CD4-positive, alpha-beta T cell treated with Interleukin-6 at 100 ng/mL for 8 hours (primary cell): Measurements from ENCODE around the gene RNF113A.
"Not testable (repeated sequence)": the region's sequence is repeated elsewhere in the genome, so short reads cannot be mapped to it uniquely, and the experiment has no call there.

Source experiments
- DNase-seq: peaks from one replicate; pipeline ENCODE4 v3.0.0-alpha.2; 2020; ENCODE audit warnings: mixed read lengths, low spot score

RNF113A gene

DNA sequence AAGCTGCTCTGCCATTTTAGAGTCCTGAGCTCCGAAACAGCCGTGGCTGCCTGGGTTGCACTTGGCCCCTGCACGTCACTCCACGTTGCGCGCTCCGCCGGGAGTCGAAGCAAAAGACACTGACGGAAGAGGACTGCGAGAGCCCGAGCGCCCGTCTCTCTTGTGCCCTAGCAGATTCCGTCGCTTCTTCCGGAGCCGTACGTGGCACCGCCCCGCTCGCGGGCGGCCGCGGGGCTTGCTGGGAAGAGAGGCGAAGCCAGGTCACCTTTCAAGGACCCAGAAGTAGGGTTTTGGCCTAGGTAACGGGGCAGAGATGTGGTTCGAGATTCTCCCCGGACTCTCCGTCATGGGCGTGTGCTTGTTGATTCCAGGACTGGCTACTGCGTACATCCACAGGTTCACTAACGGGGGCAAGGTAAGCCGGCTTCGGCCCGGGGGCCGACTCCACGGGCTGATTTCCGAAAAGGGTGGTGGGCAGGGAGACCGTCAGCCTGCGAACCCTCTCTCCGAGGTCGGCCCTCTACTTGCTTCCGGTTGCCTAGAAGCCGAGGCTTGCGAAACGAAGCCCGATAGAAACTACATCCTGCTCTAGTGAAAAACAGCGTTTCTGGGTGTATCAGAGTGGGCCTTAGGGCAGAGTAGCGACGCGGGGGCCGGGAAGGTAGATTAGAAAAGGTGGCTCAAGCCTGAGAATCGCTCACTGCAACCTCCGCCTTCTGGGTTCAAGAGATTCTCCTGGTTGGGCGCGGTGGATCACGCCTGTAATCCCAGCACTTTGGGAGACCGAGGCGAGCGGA, at the start of gene RNF113A, which contains the start of gene NDUFA1:
Gene RNF113A, minus strand, starts transcription at position 135 of the 797 bp plus-strand sequence. Its CDS starts 120 bp downstream, at position 15.
Gene NDUFA1, plus strand, starts transcription at position 234 of the 797 bp plus-strand sequence. Its CDS starts 80 bp downstream, at position 314.
- DNase-seq = peak; percentile 84

DNA sequence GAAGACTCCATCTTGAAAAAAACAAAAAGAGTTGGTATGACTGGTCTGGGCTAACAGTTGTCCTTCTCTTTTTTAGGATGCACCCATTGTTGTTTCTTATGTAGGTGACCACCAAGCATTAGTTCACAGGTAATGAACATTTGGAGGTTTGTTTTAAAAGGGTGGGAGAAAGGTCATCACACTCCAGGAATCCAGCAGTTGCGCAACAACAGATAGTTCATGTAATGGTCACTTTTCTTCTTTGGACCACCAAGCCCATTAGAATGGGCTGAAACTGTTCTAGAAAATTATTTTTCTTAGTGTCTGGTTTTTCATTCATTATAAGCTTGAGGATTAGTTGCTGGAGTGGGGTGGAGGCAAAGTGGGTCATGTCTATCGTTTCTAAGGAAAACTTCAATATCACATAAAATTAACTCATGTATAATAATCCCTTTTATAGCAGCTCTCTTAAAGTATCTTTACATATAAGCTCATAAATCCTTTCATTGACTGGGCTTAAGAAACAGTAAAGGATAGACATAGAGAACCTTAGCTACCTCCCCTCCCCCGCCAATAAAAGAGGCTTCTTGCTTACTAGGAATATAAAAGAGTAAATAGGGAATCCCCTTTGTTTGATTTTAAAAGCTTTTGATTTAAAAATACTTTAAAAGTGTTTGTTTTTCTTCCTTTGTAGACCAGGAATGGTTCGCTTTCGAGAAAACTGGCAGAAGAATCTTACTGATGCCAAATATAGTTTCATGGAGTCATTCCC, 48.5 kb upstream of the RNF113A start:
- DNase-seq = no peak

DNA sequence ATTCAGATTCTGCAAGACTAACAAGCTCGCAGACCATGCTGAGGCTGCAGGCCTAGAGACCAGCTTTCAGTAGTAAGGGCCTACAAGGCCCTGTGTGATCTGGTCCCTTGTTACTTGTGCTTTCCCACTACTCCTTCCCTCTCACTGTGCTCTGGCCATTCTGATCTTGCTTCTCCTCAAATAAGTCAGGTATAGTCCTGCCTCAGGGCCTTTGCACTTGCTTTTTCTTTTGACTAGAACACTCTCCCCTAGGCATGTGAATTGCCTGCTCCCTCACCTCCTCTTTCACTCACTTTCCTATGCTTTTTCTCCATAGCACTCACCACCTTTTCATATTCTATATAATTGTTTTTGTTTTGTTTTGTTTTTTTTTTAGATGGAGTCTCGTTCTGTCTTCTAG, 46.3 kb upstream of the RNF113A start:
- DNase-seq = no peak

DNA sequence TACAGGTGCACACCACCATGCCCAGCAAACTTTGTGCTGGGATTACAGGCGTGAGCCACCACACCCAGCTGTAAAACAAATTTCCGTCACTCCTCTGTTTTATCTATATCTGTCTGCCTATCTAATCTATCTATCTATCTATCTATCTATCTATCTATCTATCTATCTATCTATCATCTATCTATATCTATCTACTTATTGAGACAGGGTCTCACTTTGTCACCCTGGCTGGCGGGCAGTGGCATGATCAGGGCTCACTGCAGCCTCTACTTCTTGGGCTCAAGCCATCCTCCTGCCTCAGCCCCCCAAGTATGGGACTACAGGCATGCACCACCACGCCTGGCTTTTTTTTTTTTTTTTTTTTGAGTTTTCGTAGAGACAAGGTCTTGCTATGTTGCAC, 44.8 kb upstream of the RNF113A start:
- DNase-seq = no peak

DNA sequence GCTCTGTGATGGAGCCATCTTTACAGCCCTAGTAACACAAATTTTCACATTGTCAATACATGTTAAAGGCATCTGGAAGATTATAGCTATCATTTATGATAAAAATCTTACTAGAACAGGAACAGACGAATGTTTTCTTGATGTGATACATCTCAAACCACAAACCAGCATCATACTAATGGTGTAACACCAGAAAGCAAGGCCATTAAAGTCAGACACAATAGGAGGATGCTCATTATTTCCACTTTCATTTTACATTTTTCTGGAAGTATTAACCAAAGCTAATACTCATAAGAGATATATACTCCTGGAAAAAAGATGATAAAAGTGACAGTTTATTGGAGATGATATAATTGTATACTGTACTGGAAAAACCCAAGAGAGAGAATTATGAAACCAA, 29.4 kb upstream of the RNF113A start:
- DNase-seq = no peak

DNA sequence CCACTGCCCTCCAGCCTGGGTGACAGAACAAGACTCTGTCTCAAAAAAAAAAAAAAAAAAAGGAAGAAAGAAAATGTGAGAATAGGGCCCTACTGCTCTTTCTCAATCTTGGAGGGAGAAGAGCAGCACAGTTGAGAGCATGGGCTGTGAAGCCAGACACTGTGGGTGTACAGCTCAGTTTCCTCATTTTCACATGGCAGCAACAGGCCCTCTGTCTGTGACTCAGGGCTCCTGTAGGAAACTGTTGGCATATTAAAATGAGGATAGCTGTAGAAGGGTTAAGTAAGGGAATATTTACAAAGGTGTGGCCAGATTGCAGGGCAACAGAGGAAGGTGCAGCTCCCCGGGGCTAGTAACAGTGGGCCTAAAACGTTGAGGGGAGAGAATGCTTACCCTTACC, 27.6 kb upstream of the RNF113A start:
- DNase-seq = no peak

DNA sequence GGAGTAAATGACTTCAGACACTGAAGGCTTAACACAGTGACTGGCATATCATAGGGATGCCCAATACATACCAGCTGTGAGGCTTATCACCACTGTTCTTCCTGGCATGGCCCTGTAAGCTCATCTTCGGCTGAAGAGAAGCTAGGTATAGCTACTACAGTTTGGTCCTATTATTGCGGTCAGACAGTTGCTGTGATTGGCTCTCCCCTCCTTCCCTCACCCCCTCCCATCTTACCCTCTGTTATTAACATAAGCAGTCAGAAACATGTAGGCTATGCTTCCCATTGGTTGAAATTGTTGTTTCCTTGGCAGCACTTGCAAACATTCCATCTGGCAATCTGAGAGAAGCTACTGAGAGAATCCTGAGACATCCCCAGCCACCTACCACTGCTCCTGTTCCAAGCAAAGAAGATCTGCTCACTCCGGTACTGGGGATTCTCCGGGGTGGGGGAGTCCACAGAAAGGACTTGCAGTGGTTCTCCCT, 24.4 kb upstream of the RNF113A start, which contains the start of gene AKAP14:
Gene AKAP14, plus strand, starts transcription at position 51 of the 484 bp plus-strand sequence. CDS start 7,331 bp downstream, outside the sequence.
- DNase-seq = no peak

DNA sequence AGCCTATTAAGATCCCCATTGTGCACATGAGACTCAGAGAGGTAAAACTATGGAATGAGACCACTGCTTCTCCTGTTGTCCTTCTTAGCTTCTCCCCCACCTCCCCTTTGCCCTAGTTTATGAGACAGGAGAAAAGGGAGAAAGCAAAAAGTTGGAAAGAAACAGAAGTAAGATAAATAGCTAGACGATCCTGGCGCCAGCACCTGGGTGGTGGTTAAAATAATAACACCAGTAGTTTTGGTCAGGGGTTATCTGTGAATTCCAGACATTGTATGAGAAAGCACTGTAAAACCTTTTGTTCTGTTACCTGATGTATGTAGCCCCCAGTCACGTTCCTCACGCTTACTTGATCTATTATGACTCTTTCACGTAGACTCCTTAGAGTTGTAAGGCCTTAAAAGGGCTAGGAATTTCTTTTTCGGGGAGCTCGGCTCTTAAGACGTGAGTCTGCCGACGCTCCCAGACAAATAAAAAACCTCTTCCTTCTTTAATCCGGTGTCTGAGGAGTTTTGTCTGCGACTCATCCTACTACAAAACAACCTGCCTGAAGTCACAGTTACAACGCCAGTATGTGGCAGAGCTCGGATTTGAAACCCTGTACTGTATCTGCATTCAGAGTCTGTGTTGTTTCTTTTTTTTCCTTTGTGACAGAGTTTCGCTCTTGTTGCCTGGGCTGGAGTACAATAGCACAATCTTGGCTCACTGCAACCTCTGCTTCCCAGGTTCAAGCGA, 20.6 kb upstream of the RNF113A start:
- DNase-seq = not testable (repeated sequence)

DNA sequence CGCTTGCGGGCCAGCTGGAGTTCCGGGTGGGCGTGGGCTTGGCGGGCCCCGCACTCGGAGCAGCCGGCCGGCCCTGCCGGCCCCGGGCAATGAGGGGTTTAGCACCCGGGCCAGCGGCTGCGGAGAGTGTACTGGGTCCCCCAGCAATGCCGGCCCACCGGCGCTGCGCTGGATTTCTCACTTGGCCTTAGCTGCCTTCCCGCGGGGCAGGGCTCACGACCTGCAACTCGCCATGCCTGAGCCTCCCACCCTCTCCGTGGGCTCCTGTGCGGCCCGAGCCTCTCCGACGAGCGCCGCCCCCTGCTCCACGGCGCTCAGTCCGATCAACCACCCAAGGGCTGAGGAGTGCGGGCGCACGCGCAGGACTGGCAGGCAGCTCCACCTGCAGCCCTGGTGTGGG, 19.1 kb upstream of the RNF113A start:
- not testable (repeated sequence) for DNase-seq

DNA sequence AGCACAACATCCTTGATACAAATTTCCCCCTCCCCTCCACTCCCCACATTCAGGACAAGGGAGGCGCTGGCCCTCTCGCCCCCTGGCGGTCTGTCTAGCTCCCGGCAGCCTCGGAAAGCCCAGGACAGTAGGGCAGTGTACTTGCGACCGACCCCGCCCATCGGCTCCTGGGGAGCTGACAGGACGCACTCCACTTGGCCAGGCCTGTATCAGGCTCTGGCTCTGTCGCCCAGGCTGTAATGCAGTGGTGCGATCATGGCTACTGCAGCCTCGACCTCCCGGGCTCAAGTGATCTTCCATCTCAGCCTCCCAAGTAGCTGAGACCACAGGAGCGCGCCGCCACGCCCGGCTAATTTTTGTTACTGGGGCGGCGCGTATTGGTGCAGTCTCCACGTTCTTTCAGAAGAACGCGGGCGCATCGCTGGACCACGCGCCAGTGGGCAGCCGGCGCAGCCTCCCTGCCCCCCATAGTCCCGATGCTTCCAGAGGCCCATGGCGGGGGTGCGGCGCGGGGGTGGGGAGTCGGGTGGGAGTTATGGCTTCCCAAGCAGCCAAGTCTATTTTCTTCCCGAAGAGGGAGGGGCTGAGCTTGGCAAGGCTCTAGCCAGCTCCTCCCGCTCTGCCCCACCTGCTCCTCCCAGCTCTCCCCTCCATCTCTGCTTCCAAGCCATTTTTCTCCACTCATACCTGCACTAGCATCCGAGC, 16.3 kb upstream of the RNF113A start:
- DNase-seq = peak; percentile 58

DNA sequence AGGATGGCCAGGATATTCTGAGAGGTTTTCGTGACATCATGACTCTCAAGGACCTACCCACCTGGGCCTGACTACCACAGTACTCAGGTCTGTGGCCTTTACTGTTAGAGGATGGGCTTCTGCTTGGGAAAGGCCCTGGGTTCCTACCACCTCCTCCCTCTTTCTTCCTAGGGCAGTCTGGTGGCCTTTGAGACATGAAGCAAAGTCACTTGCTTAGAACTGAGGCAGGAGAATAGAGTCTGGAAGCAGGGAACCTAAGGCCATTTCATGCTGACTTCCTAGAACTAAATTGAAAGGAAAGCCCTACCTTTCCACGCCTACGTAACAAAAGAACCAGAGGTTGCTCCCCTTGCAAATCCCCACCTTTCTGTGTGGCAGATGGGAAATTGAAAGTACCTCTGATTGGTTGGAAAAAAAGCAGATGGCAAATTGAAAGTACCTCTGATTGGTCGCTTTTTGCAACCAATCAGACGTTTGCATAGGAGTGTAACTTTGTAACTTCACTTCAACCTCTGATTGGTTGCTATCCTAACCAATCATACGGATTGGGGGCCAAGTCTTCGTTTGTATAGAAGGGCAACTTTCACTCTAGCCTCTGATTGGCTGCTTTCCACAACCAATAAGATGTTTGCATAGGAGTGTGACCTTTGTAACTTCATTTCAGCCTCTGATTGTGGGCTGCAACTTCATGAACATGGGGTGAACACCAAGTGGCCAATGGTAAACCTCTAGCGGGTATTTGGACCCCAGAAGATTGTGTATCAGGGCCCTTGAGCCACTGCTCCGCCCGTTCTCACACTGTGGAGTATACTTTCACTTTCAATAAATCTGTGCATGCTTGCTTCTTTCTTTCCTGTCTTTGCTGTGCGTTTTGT, 14.3 kb upstream of the RNF113A start:
- peak; percentile 30 for DNase-seq

DNA sequence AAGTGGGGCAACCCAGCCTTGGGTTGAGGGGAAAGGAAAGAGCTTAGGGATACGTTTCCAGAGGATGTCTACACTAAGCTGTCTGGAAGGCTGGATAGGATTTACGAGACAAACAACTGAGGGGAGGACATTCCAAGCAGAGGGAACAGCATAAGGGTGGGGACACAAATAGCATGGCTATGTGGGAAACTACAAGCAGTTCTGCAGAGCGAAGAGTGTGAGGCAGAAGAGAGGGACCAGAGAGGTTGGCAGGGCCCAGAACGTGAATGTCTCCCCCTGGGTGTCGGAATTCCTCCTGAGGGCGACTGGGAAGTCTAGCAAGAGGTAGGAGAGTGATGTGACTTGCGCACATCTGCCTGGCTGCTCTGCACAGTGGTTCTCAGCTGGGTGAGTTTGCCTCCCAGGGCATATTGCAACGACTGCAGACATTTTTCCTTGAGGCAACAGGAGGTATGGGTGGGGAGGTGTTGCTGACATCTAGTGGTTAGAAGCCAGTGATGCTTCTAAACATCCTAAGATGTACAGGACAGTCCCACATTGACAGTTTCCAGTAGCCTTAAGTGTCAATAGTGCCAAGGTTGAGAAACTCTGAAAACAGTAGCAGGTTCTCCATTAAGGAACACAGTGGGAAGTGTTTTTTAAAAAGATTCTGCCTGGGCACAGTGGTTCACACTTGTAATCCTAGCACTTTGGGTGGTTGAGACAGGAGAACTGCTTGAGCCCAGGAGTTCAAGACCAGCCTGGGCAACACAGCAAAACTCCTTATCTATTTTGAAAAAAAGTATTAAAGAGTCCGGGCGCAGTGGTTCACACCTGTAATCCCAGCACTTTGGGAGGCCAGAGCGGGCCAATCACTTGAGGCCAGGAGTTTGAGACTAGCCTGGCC, 9.3 kb upstream of the RNF113A start:
- peak; percentile 30 for DNase-seq

DNA sequence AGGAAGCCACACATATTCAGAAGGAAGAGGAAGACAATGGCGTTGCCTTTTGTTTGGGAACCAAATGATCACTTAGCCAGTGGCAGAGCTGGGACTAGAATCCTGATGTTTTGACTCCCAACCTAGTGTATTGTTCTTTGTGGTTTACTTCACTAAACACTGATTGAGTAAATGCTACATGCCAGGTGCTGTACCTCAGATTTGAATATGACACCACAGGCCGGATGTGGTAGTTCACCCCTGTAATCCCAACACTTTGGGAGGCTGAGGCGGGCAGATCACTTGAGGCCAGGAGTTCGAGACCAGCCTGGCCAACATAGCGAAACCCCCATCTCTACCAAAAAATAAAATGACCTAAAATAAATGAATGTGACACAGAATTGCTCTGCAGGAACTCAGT, 8.5 kb upstream of the RNF113A start:
- no peak for DNase-seq

DNA sequence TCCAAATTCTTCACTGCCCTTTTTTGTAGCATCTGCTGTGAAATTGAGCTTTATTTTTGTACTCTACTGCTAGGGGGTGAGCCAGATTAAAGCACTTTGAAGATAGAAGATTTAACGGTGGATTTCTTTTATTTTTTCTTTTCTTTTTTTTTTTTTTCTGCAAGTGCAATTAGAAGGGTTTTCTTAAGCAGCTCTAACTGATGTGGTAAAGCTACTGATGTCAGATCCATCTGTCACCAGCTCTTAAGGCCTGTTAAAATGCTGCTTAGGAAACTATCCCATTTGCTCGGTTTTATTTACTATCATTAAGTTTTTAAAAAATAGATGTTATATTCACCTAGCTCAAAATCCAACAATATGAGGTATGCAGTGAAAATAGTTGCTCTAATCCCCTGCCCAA, 7.2 kb upstream of the RNF113A start:
- DNase-seq = no peak

DNA sequence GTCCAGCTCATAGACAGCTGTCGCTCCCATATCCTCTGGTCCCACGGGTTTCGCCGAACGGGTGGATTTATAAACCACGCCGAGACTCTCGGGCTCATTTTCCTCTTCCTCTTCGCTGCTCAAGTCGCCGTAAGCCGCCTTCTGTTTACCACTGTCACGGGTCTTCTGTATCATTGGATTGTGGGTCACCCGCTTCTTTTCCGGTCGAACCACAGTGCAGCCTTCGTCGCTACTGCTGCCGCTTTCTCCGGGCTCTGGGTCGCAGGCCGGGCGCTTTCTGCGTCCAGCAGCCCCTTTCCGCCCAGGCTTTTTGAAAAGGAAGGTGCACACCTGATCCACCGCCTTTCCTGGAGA, 311 bp downstream of the RNF113A start:
- DNase-seq = no peak

DNA sequence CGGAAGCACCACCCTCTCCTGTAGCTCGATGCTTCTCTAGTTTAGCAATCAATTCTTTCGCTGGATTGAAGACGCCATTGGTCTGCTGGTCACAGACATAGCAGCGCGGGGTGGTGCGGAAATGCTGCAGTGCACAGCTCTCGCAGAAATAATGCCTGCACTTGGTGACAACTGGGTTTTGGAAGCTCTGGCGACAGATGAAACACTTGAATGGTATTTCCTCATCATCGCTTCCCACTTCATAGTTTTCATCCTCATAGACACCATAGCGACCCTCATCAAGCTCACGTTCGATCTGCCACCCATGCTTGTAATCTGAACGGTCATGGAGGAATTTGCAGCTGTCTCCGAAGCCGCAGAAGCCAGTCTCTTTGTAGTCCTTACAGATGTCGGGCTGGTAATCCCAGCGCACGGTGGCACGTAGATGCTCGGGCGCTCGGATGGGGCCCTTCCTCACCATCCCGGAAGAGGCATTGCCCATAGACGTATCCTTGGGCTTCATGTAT, 854 bp downstream of the RNF113A start:
- peak; percentile 10 for DNase-seq

DNA sequence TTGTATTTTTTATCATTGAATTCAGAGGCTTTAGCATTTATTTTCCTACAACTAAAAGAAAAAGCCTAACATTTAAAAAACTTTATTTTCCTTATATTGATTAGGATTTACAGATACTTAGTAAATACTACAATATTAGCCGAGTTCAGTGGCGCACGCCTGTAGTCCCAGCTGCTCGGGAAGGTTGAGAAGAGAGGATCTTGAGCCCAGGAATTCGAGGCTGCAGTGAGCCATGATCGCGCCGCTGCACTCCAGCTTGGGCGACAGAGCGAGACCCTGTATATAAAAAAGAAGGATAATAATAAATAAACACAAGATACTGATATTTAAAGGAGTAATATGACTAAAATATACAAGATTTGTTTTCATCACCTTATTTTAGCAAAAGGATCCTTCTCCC, 18.1 kb downstream of the RNF113A start:
- DNase-seq = no peak

DNA sequence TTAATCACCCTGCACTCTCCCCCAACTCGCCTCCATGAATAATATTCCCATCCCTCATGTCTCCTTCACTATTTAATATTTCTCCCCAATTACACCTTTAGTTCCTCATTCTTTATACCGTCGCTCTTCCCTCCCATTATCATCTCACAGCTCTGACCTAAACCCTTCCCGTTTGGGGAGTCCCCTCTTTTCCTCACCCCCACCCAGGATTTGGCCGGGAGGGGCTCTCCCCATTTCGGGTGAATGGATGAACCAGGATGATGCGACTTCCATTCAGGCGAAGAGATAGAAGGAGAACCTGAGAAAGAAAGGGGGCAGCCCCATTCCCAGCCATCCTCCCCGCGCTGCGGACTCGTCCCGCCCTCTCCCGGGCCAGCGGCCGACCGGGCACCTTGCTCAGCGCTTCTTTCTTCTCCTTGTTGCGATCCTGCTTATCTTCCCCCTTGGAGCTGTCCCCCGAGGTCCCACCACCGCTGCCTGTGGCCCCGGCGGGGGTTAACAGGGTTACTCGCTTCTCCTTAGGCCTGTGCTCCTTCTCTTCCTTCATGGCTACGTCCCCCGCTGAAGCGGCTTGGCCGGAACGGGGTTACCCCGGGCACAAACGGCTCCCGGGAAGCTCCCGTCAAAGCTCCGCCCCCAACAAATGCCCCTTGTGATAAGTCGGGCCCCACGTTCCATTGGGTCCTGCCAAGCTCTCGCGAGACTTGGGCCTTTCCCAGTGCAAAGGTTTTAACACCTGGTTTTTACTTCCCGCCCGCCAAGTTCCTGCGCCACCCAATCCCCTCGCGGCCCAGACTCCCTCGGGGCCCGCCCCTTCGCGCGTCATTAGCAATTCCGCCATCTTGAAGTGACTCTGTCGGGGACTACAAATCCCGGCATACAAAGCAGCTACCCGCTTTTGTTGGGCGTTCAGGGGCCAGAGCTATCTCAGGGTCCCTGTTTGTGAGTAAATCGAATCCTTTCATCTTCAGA, 18.9 kb downstream of the RNF113A start, which contains the start of gene UPF3B:
Gene UPF3B, minus strand, starts transcription at position 582 of the 972 bp plus-strand sequence. Its CDS starts 35 bp downstream, at position 547.
- peak; percentile 95 for DNase-seq
